ENCODE measurements around the gene PRRX2. TPM values are rescaled to one million over a fixed set of nuclear protein-coding genes. Genes with fewer than 3 reads are reported as not detected.

The PRRX2 gene
- total and polyA plus RNA-seq, 9 donors, result 0.20 to 4.0 (median 0.77) TPM

DNA sequence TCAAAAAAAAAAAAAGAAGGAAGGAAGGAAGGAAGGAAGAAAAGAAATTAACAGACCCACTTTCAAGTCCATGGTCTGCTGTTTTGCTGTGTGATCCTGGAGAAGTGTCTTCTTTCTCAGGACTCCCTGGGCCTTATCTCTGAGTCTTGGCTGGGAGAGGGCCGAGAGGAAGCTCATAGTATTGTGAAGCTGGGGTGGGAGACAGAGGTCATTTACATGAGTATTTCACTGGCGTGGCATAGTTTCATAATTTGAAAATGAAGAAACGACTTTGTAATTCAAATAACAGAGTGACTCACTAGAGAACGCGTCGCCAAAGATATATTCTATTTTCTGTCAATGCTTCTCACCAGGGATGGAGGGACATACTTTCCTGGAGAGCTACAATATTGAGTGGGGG is 42.1 kb upstream of the PRRX2 start:
- Histone ChIP-seq H3K9me3 (no peaks in the 10 kb centered on the region), H3K27ac (no peak overlapping the region), H3K4me3 (no peak overlapping the region), H3K4me1 (ENCODE audit: insufficient read depth) (peaks cover 14% of the 10 kb centered on the region), H3K36me3 (no peaks in the 10 kb centered on the region), H3K27me3 (no peaks in the 10 kb centered on the region)
- 56 to 64% (median 62%) methylated on average over 6 of the region's 6 CpGs for WGBS, 3 donors
- TF ChIP-seq, protein P1, sequence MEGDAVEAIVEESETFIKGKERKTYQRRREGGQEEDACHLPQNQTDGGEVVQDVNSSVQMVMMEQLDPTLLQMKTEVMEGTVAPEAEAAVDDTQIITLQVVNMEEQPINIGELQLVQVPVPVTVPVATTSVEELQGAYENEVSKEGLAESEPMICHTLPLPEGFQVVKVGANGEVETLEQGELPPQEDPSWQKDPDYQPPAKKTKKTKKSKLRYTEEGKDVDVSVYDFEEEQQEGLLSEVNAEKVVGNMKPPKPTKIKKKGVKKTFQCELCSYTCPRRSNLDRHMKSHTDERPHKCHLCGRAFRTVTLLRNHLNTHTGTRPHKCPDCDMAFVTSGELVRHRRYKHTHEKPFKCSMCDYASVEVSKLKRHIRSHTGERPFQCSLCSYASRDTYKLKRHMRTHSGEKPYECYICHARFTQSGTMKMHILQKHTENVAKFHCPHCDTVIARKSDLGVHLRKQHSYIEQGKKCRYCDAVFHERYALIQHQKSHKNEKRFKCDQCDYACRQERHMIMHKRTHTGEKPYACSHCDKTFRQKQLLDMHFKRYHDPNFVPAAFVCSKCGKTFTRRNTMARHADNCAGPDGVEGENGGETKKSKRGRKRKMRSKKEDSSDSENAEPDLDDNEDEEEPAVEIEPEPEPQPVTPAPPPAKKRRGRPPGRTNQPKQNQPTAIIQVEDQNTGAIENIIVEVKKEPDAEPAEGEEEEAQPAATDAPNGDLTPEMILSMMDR (IDR thresholded peaks at IDR 0.05), result no peak
- TF ChIP-seq POLR2A (IDR thresholded peaks at IDR 0.05) (no peak), EP300 (IDR thresholded peaks at IDR 0.05) (no peak)
- no peak for DNase-seq
- intact Hi-C loops (cut with DNase I), result no loop called here

DNA sequence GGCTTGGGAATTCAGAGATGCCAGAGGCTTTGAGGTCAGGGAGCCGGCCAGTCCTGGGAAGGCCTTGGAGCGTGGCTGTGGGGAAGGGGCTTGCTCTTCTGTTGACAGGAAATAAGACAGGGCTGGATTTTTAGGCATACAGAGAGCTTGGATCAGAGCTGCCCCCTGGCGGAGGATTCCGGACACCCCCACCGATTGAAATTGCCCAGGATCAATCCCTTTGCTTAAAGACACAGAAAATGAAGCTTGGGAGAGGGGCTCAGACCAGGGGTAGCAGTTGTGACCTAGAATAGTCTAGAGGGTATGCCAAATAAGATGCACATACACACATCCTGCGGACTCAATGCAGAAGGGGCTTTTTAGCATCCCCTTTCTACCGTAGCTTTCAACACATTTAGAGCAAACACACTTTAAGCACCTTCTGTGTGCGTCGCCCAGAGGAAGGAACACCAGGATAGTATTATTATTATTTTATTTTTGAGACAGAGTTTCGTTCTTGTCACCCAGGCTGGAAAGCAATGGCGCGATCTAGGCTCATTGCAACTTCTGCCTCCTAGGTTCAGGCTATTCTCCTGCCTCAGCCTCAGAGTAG is 41.2 kb upstream of the PRRX2 start:
- peaks cover 14% of the 10 kb centered on the region for H3K4me1 ChIP-seq (ENCODE audit: insufficient read depth)
- H3K4me3 ChIP-seq, result no peak overlapping the region
- intact Hi-C loops (cut with DNase I), result no loop called here
- no peak overlapping the region for H3K27ac ChIP-seq
- H3K27me3 ChIP-seq, result no peaks in the 10 kb centered on the region
- peak in 3 of 5 donors; percentile 58 to 68 (median 66) for DNase-seq
- 42 to 48% (median 43%) methylated on average over 12 of the region's 12 CpGs for WGBS, 3 donors
- TF ChIP-seq, protein P1 (IDR thresholded peaks at IDR 0.05), result peak; percentile 16 to 43 (median 37)
- TF ChIP-seq EP300 (IDR thresholded peaks at IDR 0.05) (no peak), POLR2A (IDR thresholded peaks at IDR 0.05) (no peak)
- no peaks in the 10 kb centered on the region for H3K36me3 ChIP-seq
- no peaks in the 10 kb centered on the region for H3K9me3 ChIP-seq

DNA sequence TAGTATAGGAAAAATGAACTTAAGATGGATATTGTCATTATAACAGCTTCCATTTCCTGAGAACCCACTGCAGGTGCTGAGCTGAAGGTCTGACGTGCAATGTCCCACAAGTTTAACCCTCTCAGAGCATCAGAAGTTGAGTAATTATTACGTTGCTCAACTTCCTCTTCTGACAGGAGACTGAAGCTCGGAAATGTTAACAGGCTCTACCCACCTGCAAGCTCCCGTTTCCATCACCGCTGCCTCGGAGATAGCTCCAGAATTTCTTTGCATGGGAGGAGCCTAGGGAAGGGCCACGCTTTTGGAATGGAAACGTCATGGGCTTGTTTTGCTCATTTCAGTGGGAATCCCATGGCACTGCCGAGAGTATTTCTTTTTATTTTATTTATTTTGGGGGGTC is 40.5 kb upstream of the PRRX2 start:
- TF ChIP-seq EP300 (IDR thresholded peaks at IDR 0.05) (no peak), POLR2A (IDR thresholded peaks at IDR 0.05) (no peak)
- TF ChIP-seq, protein P1 (IDR thresholded peaks at IDR 0.05), result no peak
- H3K4me1 ChIP-seq (ENCODE audit: insufficient read depth), result peaks cover 14% of the 10 kb centered on the region
- no peak overlapping the region for H3K4me3 ChIP-seq
- no peaks in the 10 kb centered on the region for H3K36me3 ChIP-seq
- DNase-seq, result no peak
- no peaks in the 10 kb centered on the region for H3K27me3 ChIP-seq
- no peaks in the 10 kb centered on the region for H3K9me3 ChIP-seq
- 35 to 45% (median 43%) methylated on average over 9 of the region's 9 CpGs for WGBS, 3 donors
- intact Hi-C loops (cut with DNase I), result loop anchor here in 1 of 4 donors (5.0 kb wide), 1 partner anchor 488 kb away; no protein-coding TSS in a partner anchor
- H3K27ac ChIP-seq, result no peak overlapping the region

DNA sequence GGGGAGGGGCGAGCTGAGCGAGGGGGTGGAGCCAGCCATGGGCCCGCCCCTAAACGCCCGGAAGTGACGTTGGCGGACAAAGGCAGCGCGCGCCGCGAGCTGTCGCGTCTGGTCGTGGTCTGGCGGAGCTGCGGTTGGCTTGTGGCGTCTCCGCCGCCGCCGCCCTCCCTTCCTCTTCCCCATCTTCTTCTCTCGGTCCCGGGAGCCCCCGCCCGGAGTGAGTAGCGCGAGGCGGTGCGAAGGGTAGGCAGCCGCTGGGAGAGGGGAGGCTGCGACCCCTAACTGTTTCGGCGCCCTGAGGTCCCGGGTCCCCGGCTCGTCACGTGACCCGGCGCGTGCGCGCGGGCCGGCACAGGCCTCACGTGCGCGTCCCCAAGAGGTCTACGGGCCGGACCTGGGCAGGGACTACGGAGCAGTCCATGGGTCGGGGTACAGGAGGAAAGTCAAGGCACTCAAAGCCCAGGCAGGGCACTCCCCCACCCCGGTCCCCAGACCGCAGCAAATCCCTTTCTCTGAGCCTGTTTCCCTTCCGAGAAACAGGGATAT is 39.3 kb upstream of the PRRX2 start, which contains the start of gene NTMT1:
Gene NTMT1, plus strand, starts transcription at position 85 of the 546 bp plus-strand sequence. CDS start 6,541 bp downstream, outside the sequence.
- Histone ChIP-seq H3K4me3 (peak within 1 kb of the TSS; percentile 63), H3K27me3 (no peaks in the 10 kb centered on the region), H3K4me1 (ENCODE audit: insufficient read depth) (peaks cover 12% of the 10 kb centered on the region), H3K27ac (peak within 1 kb of the TSS; percentile 50 to 84), H3K9me3 (no peaks in the 10 kb centered on the region), H3K36me3 (no peaks in the 10 kb centered on the region)
- peak; percentile 83 to 94 (median 92) for DNase-seq
- intact Hi-C loops (cut with DNase I), result loop anchor here in 1 of 4 donors (5.0 kb wide), 1 partner anchor 489 kb away; no protein-coding TSS in a partner anchor
- 0 to 1% (median 0%) methylated on average over 42 to 55 of the region's 55 CpGs for WGBS, 3 donors
- no peak for TF ChIP-seq EP300 (IDR thresholded peaks at IDR 0.05)
- TF ChIP-seq POLR2A (IDR thresholded peaks at IDR 0.05), result peak; percentile 99
- TF ChIP-seq, protein P1 (IDR thresholded peaks at IDR 0.05), result peak in 2 of 3 donors; percentile 14 to 38
